Adrenal gland (tissue), 5 donors: ENCODE data around the gene TCEANC.

Experiments used
- CTCF ChIP-seq, 6 experiments: fragments of 450-650 bp in 4 of 6; fragments of 200-600 bp in 2 of 6; sonication (generic) in 1 of 6; IDR thresholded peaks; 1 replicate in 5 of 6; 2 replicates in 1 of 6; pipeline versions ENCODE4 v1.5.1 to v1.8.0; 2016 to 2021; ENCODE audit warnings: antibody characterized with exemption in 6 of 6, mild to moderate bottlenecking in 2 of 6, moderate library complexity in 1 of 6
- POLR2A ChIP-seq, 2 donors: fragments of 450-650 bp; IDR thresholded peaks; one replicate each; pipeline ENCODE4 v1.6.1; 2017; ENCODE audit warnings: antibody characterized with exemption in 2 of 2, mild to moderate bottlenecking in 2 of 2, moderate library complexity in 1 of 2
- donor health status: DM: no; HTN: no; CAD: no.

GRCh38 chrX:13638826-13639225 is 14.1 kb upstream of the TCEANC start:
- TF ChIP-seq CTCF (IDR thresholded peaks at IDR 0.05): no peak
- TF ChIP-seq POLR2A (IDR thresholded peaks at IDR 0.05): no peak
